OCI-LY1 (cell line): Measurements from ENCODE around the gene SARM1.

Source experiments
- H2AFZ ChIP-seq: fragments of 200-600 bp; sonication (generic), shearing (Covaris generic); 2 replicates; pipeline ENCODE4 v1.6.0; 2014; ENCODE audit warnings: antibody characterized with exemption, mild to moderate bottlenecking, low read length
- H3F3A ChIP-seq: fragments of 200-600 bp; sonication (generic), shearing (Covaris generic); 2 replicates; pipeline ENCODE4 v1.6.0; 2014; ENCODE audit warnings: mild to moderate bottlenecking, antibody characterized with exemption, low read length, moderate library complexity; ENCODE audit not compliant: insufficient read depth
- H3K27ac ChIP-seq: fragments of 200-600 bp; sonication (generic); 2 replicates; pipeline ENCODE4 v1.5.1; 2014; ENCODE audit warnings: low read length, mixed run types, mild to moderate bottlenecking, low read depth; ENCODE audit not compliant: poor library complexity, severe bottlenecking
- H3K27me3 ChIP-seq: fragments of 200-600 bp; sonication (generic); 2 replicates; pipeline ENCODE4 v1.6.0; 2014; ENCODE audit warnings: antibody characterized with exemption, mild to moderate bottlenecking, low read length, moderate library complexity; ENCODE audit not compliant: insufficient read depth
- H3K36me3 ChIP-seq: fragments of 200-600 bp; sonication (generic); 2 replicates; pipeline ENCODE4 v1.6.1; 2014; ENCODE audit warnings: mild to moderate bottlenecking, antibody characterized with exemption, low read length, moderate library complexity, mixed read lengths; ENCODE audit not compliant: insufficient read depth
- H3K4me1 ChIP-seq: fragments of 200-600 bp; sonication (generic); 2 replicates; pipeline ENCODE4 v1.5.1; 2014; ENCODE audit warnings: mild to moderate bottlenecking, low read length, moderate library complexity; ENCODE audit not compliant: insufficient read depth, severe bottlenecking
- H3K4me2 ChIP-seq: fragments of 200-600 bp; sonication (generic), shearing (Covaris generic); 2 replicates; pipeline ENCODE4 v1.6.1; 2014; ENCODE audit warnings: low read length
- H3K4me3 ChIP-seq: fragments of 200-600 bp; sonication (generic); 2 replicates; pipeline ENCODE4 v1.5.1; 2014; ENCODE audit warnings: low read length, low read depth, mild to moderate bottlenecking, mixed read lengths; ENCODE audit not compliant: poor library complexity, severe bottlenecking
- H3K79me2 ChIP-seq: fragments of 200-600 bp; shearing (Covaris generic); 2 replicates; pipeline ENCODE4 v1.6.1; 2016; ENCODE audit warnings: mixed run types, low read length, mixed read lengths; ENCODE audit not compliant: insufficient read depth
- H3K9ac ChIP-seq: fragments of 200-600 bp; sonication (generic), shearing (Covaris generic); 2 replicates; pipeline ENCODE4 v1.6.1; 2014; ENCODE audit warnings: mild to moderate bottlenecking, low read length, mixed read lengths
- H3K9me2 ChIP-seq: fragments of 200-600 bp; sonication (generic), shearing (Covaris generic); 2 replicates; pipeline ENCODE4 v1.6.1; 2014; ENCODE audit warnings: low read depth, mild to moderate bottlenecking, low read length, mixed read lengths
- H3K9me3 ChIP-seq: fragments of 200-600 bp; shearing (Covaris generic); 2 replicates; pipeline ENCODE4 v1.6.1; 2014; ENCODE audit warnings: low read length, mixed read lengths
- H4K20me1 ChIP-seq: fragments of 200-600 bp; sonication (generic), shearing (Covaris generic); 2 replicates; pipeline ENCODE4 v1.6.0; 2016; ENCODE audit warnings: mild to moderate bottlenecking, low read length; ENCODE audit not compliant: insufficient read depth
- CTCF ChIP-seq: fragments of 200-600 bp; sonication (generic), shearing (Covaris generic); IDR thresholded peaks from 2 replicates; pipeline ENCODE4 v1.5.1; 2017; ENCODE audit warnings: mild to moderate bottlenecking, antibody characterized with exemption, low read length, moderate library complexity, mixed read lengths
- EZH2 ChIP-seq: fragments of 200-600 bp; sonication (generic), shearing (Covaris generic); IDR thresholded peaks from 2 replicates; pipeline ENCODE4 v1.8.0; 2017; ENCODE audit warnings: borderline replicate concordance, mixed run types, mild to moderate bottlenecking, antibody characterized with exemption, low read length, moderate library complexity, mixed read lengths

Gene SARM1

GRCh38 chr17:28406473-28406814 is 35.0 kb downstream of the SARM1 start:
- H3K27me3 ChIP-seq, result no peaks in the 10 kb centered on the region

GRCh38 chr17:28407130-28407973 is 35.9 kb downstream of the SARM1 start:
- Histone ChIP-seq H3K36me3 (no peaks in the 10 kb centered on the region), H4K20me1 (no peaks in the 10 kb centered on the region), H3K9ac (no peak overlapping the region), H2AFZ (no peak overlapping the region), H3K4me3 (no peak overlapping the region), H3F3A (no peaks in the 10 kb centered on the region), H3K27ac (no peak overlapping the region), H3K9me2 (no peaks in the 10 kb centered on the region), H3K79me2 (no peaks in the 10 kb centered on the region), H3K4me1 (peaks cover 9% of the 10 kb centered on the region), H3K4me2 (no peak overlapping the region), H3K9me3 (no peaks in the 10 kb centered on the region), H3K27me3 (no peaks in the 10 kb centered on the region)
- TF ChIP-seq CTCF (no peak), EZH2 (no peak)

More at GRCh38 chr17:28406473-28406814, 35.0 kb downstream of the SARM1 start:
- Histone ChIP-seq H3K79me2 (no peaks in the 10 kb centered on the region), H3K9me2 (no peaks in the 10 kb centered on the region), H3K9ac (peak overlapping the region; percentile 80), H3K36me3 (no peaks in the 10 kb centered on the region), H3K4me3 (peak overlapping the region; percentile 79), H3K4me1 (peaks cover 9% of the 10 kb centered on the region), H3K9me3 (no peaks in the 10 kb centered on the region), H2AFZ (no peak overlapping the region), H3K27ac (no peak overlapping the region), H3K4me2 (peak overlapping the region; percentile 85), H4K20me1 (no peaks in the 10 kb centered on the region), H3F3A (no peaks in the 10 kb centered on the region)
- no peak for TF ChIP-seq EZH2
- TF ChIP-seq CTCF, result no peak

- TF ChIP-seq EZH2 (no peak), CTCF (no peak)
- Histone ChIP-seq H3K4me1 (peaks cover 9% of the 10 kb centered on the region), H3K9me2 (no peaks in the 10 kb centered on the region), H4K20me1 (no peaks in the 10 kb centered on the region), H3K9ac (no peak overlapping the region), H3K79me2 (no peaks in the 10 kb centered on the region), H3K9me3 (no peaks in the 10 kb centered on the region), H3F3A (no peaks in the 10 kb centered on the region), H3K4me3 (no peak overlapping the region), H3K4me2 (no peak overlapping the region), H3K27me3 (no peaks in the 10 kb centered on the region), H3K27ac (no peak overlapping the region), H2AFZ (no peak overlapping the region), H3K36me3 (no peaks in the 10 kb centered on the region)
Measured at GRCh38 chr17:28407974-28408306, 36.4 kb downstream of the SARM1 start.
